Neural cell (in vitro differentiated cells): ENCODE data around the gene MED8. TPM values are rescaled to one million over a fixed set of nuclear protein-coding genes. Genes with fewer than 3 reads are reported as not detected.

Experiments
- H2AFZ ChIP-seq: fragments of 200-600, 300-800 bp; sonication (generic), shearing (Covaris generic); 2 replicates; pipeline ENCODE4 v1.6.0; 2014; ENCODE audit warnings: low read depth, mild to moderate bottlenecking, antibody characterized with exemption, low read length, moderate library complexity
- H3F3A ChIP-seq: fragments of 200-600 bp; shearing (Covaris generic); 2 replicates; pipeline ENCODE4 v1.6.1; 2016; ENCODE audit warnings: mild to moderate bottlenecking, moderate library complexity, mixed read lengths, antibody characterized with exemption, low read length; ENCODE audit not compliant: insufficient read depth, poor library complexity, severe bottlenecking
- H3K27ac ChIP-seq: fragments of 200-600, 300-800 bp; sonication (generic), shearing (Covaris generic); 2 replicates; pipeline ENCODE4 v1.5.1; 2014; ENCODE audit warnings: mild to moderate bottlenecking, low read length, moderate library complexity
- H3K27me3 ChIP-seq: fragments of 300-800, 200-600 bp; sonication (generic), shearing (Covaris generic); 2 replicates; pipeline ENCODE4 v1.6.0; 2014; ENCODE audit warnings: mild to moderate bottlenecking, low read depth, low read length, moderate library complexity; ENCODE audit not compliant: insufficient read depth
- H3K36me3 ChIP-seq: fragments of 300-800, 200-600 bp; sonication (generic), shearing (Covaris generic); 2 replicates; pipeline ENCODE4 v1.5.1; 2014; ENCODE audit warnings: mild to moderate bottlenecking, antibody characterized with exemption, low read length, moderate library complexity; ENCODE audit not compliant: insufficient read depth
- H3K4me2 ChIP-seq: fragments of 300-800, 200-600 bp; sonication (generic), shearing (Covaris generic); 2 replicates; pipeline ENCODE4 v1.6.0; 2014; ENCODE audit warnings: mild to moderate bottlenecking, low read length
- H3K4me3 ChIP-seq: fragments of 300-800, 200-600 bp; sonication (generic), shearing (Covaris generic); 2 replicates; pipeline ENCODE4 v1.5.1; 2014; ENCODE audit warnings: mild to moderate bottlenecking, low read length, moderate library complexity
- H3K79me2 ChIP-seq: fragments of 200-600 bp; shearing (Covaris generic); replicated peaks from 2 replicates; pipeline ENCODE4 v1.6.0; 2014; ENCODE audit warnings: mild to moderate bottlenecking, low read length, moderate library complexity; ENCODE audit not compliant: insufficient read depth
- H3K9ac ChIP-seq: fragments of 300-800, 200-600 bp; sonication (generic), shearing (Covaris generic); 2 replicates; pipeline ENCODE4 v1.6.1; 2016; ENCODE audit warnings: mild to moderate bottlenecking, low read length, mixed read lengths
- H3K9me2 ChIP-seq: fragments of 200-600 bp; shearing (Covaris generic); 2 replicates; pipeline ENCODE4 v1.6.1; 2016; ENCODE audit warnings: mild to moderate bottlenecking, low read length, mixed read lengths; ENCODE audit not compliant: insufficient read depth
- H3K9me3 ChIP-seq: fragments of 200-600, 300-800 bp; sonication (generic), shearing (Covaris generic); 2 replicates; pipeline ENCODE4 v1.6.1; 2016; ENCODE audit warnings: mild to moderate bottlenecking, mixed run types, low read length, moderate library complexity, mixed read lengths
- H4K20me1 ChIP-seq: fragments of 200-600 bp; shearing (Covaris generic); 2 replicates; pipeline ENCODE4 v1.6.1; 2016; ENCODE audit warnings: mild to moderate bottlenecking, mixed run types; ENCODE audit not compliant: insufficient read depth
- EP300 ChIP-seq: fragments of 450-650 bp; conservative IDR thresholded peaks from 2 replicates; pipeline ENCODE4 v1.6.1; 2014; ENCODE audit warnings: antibody characterized with exemption, mild to moderate bottlenecking, moderate library complexity; ENCODE audit not compliant: poor library complexity, severe bottlenecking
- EZH2 ChIP-seq: fragments of 200-600, 300-800 bp; shearing (Covaris generic), sonication (generic); IDR thresholded peaks from 2 replicates; pipeline ENCODE4 v1.6.1; 2014; ENCODE audit warnings: antibody characterized with exemption, low read length, borderline replicate concordance, mild to moderate bottlenecking; ENCODE audit not compliant: insufficient read depth, poor library complexity, severe bottlenecking
- MXI1 ChIP-seq: fragments of 450-650 bp; conservative IDR thresholded peaks from 2 replicates; pipeline ENCODE4 v1.6.1; 2014; ENCODE audit warnings: antibody characterized with exemption, mild to moderate bottlenecking; ENCODE audit not compliant: poor library complexity, severe bottlenecking
- POLR2AphosphoS5 ChIP-seq: IDR thresholded peaks from 2 replicates; pipeline ENCODE4 v1.6.1; 2012
- RAD21 ChIP-seq: fragments of 450-650 bp; conservative IDR thresholded peaks from 2 replicates; pipeline ENCODE4 v1.6.1; 2014; ENCODE audit warnings: antibody characterized with exemption, mild to moderate bottlenecking, moderate library complexity
- REST ChIP-seq: IDR thresholded peaks from 2 replicates; pipeline ENCODE4 v1.6.1; 2012; ENCODE audit warnings: borderline replicate concordance
- SMC3 ChIP-seq: fragments of 450-650 bp; conservative IDR thresholded peaks from 2 replicates; pipeline ENCODE4 v1.6.1; 2014; ENCODE audit warnings: antibody characterized with exemption, mild to moderate bottlenecking, moderate library complexity; ENCODE audit not compliant: poor library complexity
- TAF1 ChIP-seq: IDR thresholded peaks from 2 replicates; pipeline ENCODE4 v1.6.1; 2012; ENCODE audit warnings: low read depth
- polyA plus RNA-seq: library from polyadenylated mRNA; depleted of rRNA; stranded (reverse); fragments of >200 nt; gene quantifications from 2 replicates; pipeline ENCODE4 v1.2.3, GENCODE V29; 2014
- TF ChIP-seq, protein P1 (sequence below): fragments of 450-650 bp; IDR thresholded peaks from 2 replicates; pipeline ENCODE4 v1.5.1; 2014; ENCODE audit warnings: antibody characterized with exemption, mild to moderate bottlenecking, moderate library complexity; ENCODE audit not compliant: poor library complexity, severe bottlenecking

Gene MED8
- polyA plus RNA-seq, 1 donor from 2014 or later, result 59.2 TPM

GRCh38 chr1:43438576-43438952 is 49.0 kb upstream of the MED8 start:
- no peak overlapping the region for H3K4me3 ChIP-seq
- no peak overlapping the region for H2AFZ ChIP-seq
- no peaks in the 10 kb centered on the region for H3F3A ChIP-seq
- H3K79me2 ChIP-seq, result no peaks in the 10 kb centered on the region
- H3K9ac ChIP-seq, result no peak overlapping the region
- H3K9me2 ChIP-seq, result no peaks in the 10 kb centered on the region
- H3K4me2 ChIP-seq, result no peak overlapping the region
- H3K27me3 ChIP-seq, result no peaks in the 10 kb centered on the region
- no peaks in the 10 kb centered on the region for H3K9me3 ChIP-seq
- TF ChIP-seq EP300 (no peak), TAF1 (no peak), RAD21 (no peak), POLR2AphosphoS5 (no peak), REST (no peak), EZH2 (no peak), MXI1 (no peak), SMC3 (no peak)
- TF ChIP-seq, protein P1, sequence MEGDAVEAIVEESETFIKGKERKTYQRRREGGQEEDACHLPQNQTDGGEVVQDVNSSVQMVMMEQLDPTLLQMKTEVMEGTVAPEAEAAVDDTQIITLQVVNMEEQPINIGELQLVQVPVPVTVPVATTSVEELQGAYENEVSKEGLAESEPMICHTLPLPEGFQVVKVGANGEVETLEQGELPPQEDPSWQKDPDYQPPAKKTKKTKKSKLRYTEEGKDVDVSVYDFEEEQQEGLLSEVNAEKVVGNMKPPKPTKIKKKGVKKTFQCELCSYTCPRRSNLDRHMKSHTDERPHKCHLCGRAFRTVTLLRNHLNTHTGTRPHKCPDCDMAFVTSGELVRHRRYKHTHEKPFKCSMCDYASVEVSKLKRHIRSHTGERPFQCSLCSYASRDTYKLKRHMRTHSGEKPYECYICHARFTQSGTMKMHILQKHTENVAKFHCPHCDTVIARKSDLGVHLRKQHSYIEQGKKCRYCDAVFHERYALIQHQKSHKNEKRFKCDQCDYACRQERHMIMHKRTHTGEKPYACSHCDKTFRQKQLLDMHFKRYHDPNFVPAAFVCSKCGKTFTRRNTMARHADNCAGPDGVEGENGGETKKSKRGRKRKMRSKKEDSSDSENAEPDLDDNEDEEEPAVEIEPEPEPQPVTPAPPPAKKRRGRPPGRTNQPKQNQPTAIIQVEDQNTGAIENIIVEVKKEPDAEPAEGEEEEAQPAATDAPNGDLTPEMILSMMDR, result no peak
- H3K27ac ChIP-seq, result no peak overlapping the region
- no peaks in the 10 kb centered on the region for H3K36me3 ChIP-seq
- no peaks in the 10 kb centered on the region for H4K20me1 ChIP-seq

GRCh38 chr1:43438006-43438405 is 48.4 kb upstream of the MED8 start:
- TF ChIP-seq, protein P1, result no peak
- TF ChIP-seq SMC3 (no peak), RAD21 (no peak), MXI1 (no peak), POLR2AphosphoS5 (no peak), TAF1 (no peak), EP300 (no peak), EZH2 (no peak), REST (no peak)
- Histone ChIP-seq H3K27ac (no peak overlapping the region), H3K36me3 (no peaks in the 10 kb centered on the region), H3K9me3 (no peaks in the 10 kb centered on the region), H3F3A (no peaks in the 10 kb centered on the region), H2AFZ (no peak overlapping the region), H3K9me2 (no peaks in the 10 kb centered on the region), H3K9ac (no peak overlapping the region), H3K79me2 (no peaks in the 10 kb centered on the region), H3K27me3 (no peaks in the 10 kb centered on the region), H4K20me1 (no peaks in the 10 kb centered on the region), H3K4me3 (no peak overlapping the region), H3K4me2 (no peak overlapping the region)
